ENCODE data around the gene WASHC4. TPM values are rescaled to one million over a fixed set of nuclear protein-coding genes. Genes with fewer than 3 reads are reported as not detected.

WASHC4 gene
- total RNA-seq, 3 donors from 2014 or later: 34.2 to 50.4 (median 34.7) TPM

GRCh38 chr12:105189293-105189692, 81.8 kb downstream of the WASHC4 start:
- ATAC-seq: no peak
- DNase-seq: no peak
- Histone ChIP-seq H3K9me3 (no peaks in the 10 kb centered on the region), H3K36me3 (ENCODE audit: low read depth) (peaks cover 14% of the 10 kb centered on the region), H3K4me3 (no peak overlapping the region), H3K4me1 (ENCODE audit: low read depth) (no peaks in the 10 kb centered on the region)
- intact Hi-C loops (cut with DNase I, micrococcal nuclease): no loop called here
- TF ChIP-seq, protein P1, sequence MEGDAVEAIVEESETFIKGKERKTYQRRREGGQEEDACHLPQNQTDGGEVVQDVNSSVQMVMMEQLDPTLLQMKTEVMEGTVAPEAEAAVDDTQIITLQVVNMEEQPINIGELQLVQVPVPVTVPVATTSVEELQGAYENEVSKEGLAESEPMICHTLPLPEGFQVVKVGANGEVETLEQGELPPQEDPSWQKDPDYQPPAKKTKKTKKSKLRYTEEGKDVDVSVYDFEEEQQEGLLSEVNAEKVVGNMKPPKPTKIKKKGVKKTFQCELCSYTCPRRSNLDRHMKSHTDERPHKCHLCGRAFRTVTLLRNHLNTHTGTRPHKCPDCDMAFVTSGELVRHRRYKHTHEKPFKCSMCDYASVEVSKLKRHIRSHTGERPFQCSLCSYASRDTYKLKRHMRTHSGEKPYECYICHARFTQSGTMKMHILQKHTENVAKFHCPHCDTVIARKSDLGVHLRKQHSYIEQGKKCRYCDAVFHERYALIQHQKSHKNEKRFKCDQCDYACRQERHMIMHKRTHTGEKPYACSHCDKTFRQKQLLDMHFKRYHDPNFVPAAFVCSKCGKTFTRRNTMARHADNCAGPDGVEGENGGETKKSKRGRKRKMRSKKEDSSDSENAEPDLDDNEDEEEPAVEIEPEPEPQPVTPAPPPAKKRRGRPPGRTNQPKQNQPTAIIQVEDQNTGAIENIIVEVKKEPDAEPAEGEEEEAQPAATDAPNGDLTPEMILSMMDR (IDR thresholded peaks at IDR 0.05): no peak

DNA sequence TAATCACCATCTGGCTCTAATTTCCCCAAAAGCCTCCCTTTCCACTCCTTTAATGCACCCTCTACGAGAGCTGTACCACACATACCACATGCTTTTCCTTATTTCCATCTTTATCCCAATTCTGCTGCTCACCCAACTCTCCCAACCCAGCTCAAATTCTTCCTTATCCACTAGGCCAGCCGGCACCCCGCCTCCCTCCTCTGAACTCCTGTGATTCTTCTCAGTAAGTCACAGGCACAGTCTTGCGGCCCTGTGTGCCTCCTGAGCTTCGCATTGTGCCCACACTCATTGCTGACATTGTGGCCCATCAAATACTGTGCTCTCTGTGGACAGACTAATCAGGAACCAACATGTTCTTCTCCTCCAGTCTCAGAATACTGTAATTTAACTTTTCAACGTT, 83.0 kb downstream of the WASHC4 start:
- H3K9me3 ChIP-seq: no peaks in the 10 kb centered on the region
- DNase-seq: no peak
- H3K4me3 ChIP-seq: no peak overlapping the region
- peaks cover 11% of the 10 kb centered on the region for H3K36me3 ChIP-seq (ENCODE audit: low read depth)
- H3K4me1 ChIP-seq (ENCODE audit: low read depth): no peaks in the 10 kb centered on the region
- intact Hi-C loops (cut with DNase I, micrococcal nuclease): no loop called here
- ATAC-seq: no peak
- TF ChIP-seq, protein P1 (IDR thresholded peaks at IDR 0.05): no peak

DNA sequence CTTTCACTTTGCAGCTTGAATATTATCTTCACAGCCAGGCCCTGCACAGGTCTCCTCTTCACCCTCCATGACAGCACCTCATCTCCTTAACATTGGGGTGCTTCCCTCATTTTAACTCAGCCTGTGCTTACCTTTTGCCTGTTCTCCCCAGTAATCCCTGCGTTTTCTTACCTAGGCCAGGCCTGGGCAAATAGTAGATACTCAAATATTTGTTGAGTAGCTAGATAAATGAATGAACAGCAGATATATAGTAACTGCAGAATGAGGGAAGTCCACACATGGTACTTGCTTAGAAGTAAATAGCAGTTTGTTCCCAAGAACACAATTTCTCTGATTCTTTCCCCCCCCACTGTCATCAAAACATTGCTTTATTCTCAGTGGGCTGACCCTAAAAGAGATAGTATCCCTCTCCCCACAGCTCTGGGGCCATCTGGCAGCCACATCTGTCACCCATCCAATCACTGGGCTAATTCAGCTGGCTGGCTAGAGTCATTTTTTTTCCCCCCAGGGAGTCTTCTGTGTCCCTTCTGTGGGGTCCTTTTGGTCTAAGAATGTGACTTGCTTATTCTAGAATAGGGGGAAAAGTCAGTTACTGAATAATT, 85.2 kb downstream of the WASHC4 start:
- intact Hi-C loops (cut with DNase I, micrococcal nuclease): no loop called here
- DNase-seq: no peak
- no peak overlapping the region for H3K4me3 ChIP-seq
- H3K9me3 ChIP-seq: no peaks in the 10 kb centered on the region
- no peak for ATAC-seq
- H3K4me1 ChIP-seq (ENCODE audit: low read depth): no peaks in the 10 kb centered on the region
- TF ChIP-seq, protein P1 (IDR thresholded peaks at IDR 0.05): no peak
- H3K36me3 ChIP-seq (ENCODE audit: low read depth): peaks cover 8% of the 10 kb centered on the region

DNA sequence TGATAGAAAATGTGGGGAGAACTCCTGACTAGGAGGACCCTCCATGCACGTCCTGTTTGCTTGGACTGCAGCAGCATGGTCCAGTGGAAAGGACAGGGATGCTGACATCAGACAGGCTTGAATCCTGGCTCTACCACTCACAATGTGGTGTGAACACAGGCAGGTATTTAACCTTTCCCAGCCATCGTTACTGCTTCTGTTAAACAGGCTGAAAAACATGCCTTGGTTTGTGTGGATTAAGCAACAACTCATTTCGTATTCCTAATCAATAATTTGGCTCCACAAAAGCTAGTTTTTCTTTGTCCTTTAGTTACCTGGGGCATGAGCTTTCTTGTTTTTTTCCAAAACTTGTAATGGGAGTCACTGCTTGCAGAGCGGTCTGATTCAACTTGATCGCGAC, 87.4 kb downstream of the WASHC4 start:
- no peaks in the 10 kb centered on the region for H3K9me3 ChIP-seq
- ATAC-seq (no peak), DNase-seq (no peak)
- intact Hi-C loops (cut with DNase I, micrococcal nuclease): no loop called here
- H3K4me1 ChIP-seq (ENCODE audit: low read depth): no peaks in the 10 kb centered on the region
- H3K36me3 ChIP-seq (ENCODE audit: low read depth): no peaks in the 10 kb centered on the region
- H3K4me3 ChIP-seq: no peak overlapping the region
- TF ChIP-seq, protein P1 (IDR thresholded peaks at IDR 0.05): no peak

DNA sequence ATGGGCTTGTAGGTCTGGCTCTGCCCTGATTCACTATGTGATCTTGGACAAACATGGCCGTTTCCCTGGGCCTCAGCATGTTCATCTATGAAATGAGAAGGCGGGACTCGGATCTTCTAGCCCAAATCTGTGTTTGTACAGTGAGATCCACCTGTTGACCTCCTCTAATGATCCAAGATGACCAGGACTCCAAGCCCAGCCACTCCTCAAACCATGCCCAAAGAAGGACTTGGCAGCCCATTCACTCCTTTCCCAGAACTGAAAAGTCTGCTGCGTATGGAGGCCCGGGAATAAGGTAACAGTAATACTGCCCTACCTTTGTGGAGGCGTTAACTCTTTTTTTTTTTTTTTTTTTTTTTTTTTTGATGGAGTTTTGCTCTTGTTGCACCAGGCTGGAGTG, 88.6 kb downstream of the WASHC4 start:
- no peak for ATAC-seq
- Histone ChIP-seq H3K4me1 (ENCODE audit: low read depth) (no peaks in the 10 kb centered on the region), H3K4me3 (no peak overlapping the region), H3K36me3 (ENCODE audit: low read depth) (no peaks in the 10 kb centered on the region), H3K9me3 (no peaks in the 10 kb centered on the region)
- intact Hi-C loops (cut with DNase I, micrococcal nuclease): no loop called here
- TF ChIP-seq, protein P1 (IDR thresholded peaks at IDR 0.05): no peak
- no peak for DNase-seq

GRCh38 chr12:105198961-105199360, 91.4 kb downstream of the WASHC4 start:
- Histone ChIP-seq H3K4me3 (no peak overlapping the region), H3K36me3 (ENCODE audit: low read depth) (no peaks in the 10 kb centered on the region), H3K9me3 (no peaks in the 10 kb centered on the region), H3K4me1 (ENCODE audit: low read depth) (no peaks in the 10 kb centered on the region)
- DNase-seq (no peak), ATAC-seq (no peak)
- intact Hi-C loops (cut with DNase I, micrococcal nuclease): no loop called here
- TF ChIP-seq, protein P1 (IDR thresholded peaks at IDR 0.05): no peak

All from mucosa of descending colon (tissue), 3 donors.